PC-9 (cell line): Measurements from ENCODE around the gene PPHLN1.

Experiments
- EZH2 ChIP-seq: fragments of 200-600 bp; sonication (generic); IDR thresholded peaks from 2 replicates; pipeline ENCODE4 v1.8.0; 2017; ENCODE audit warnings: antibody characterized with exemption, low read depth
- TF ChIP-seq, protein P1 (sequence below): fragments of 200-600 bp; sonication (generic); conservative IDR thresholded peaks from 2 replicates; pipeline ENCODE4 v1.6.1; 2017; ENCODE audit warnings: mixed run types, antibody characterized with exemption, mild to moderate bottlenecking, moderate library complexity

DNA sequence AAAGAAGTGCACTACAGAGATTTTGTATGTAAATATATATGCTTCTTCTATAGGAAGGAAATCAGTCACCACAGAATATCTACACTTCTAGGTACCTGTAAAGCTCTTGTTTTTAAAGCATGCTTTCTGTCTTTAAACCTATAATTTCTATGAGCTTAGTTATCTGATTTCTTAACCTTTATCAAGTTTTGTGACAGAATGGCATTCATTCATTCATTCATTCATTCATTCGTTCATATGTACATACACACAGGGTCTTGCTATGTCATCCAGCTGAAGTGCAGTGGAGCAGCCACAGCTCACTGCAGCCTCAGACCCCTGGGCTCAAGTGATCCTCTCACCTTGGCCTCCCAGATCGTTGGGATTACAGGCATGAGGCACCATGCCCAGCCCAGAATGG is 16.1 kb downstream of the PPHLN1 start:
- TF ChIP-seq, protein P1, sequence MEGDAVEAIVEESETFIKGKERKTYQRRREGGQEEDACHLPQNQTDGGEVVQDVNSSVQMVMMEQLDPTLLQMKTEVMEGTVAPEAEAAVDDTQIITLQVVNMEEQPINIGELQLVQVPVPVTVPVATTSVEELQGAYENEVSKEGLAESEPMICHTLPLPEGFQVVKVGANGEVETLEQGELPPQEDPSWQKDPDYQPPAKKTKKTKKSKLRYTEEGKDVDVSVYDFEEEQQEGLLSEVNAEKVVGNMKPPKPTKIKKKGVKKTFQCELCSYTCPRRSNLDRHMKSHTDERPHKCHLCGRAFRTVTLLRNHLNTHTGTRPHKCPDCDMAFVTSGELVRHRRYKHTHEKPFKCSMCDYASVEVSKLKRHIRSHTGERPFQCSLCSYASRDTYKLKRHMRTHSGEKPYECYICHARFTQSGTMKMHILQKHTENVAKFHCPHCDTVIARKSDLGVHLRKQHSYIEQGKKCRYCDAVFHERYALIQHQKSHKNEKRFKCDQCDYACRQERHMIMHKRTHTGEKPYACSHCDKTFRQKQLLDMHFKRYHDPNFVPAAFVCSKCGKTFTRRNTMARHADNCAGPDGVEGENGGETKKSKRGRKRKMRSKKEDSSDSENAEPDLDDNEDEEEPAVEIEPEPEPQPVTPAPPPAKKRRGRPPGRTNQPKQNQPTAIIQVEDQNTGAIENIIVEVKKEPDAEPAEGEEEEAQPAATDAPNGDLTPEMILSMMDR = no peak
- no peak for TF ChIP-seq EZH2
